Left colon (tissue), 2 donors: ENCODE results near the gene HPN. TPM values are rescaled to one million over a fixed set of nuclear protein-coding genes. Genes with fewer than 3 reads are reported as not detected.

Experiments used
- ATAC-seq: fragments of 200-7000 bp; cut with Tn5 transposase; one replicate; pipeline ENCODE4 v1.9.1; 2020; ENCODE audit warnings: mild to moderate bottlenecking, moderate library complexity
- DNase-seq, 2 donors: peaks; one replicate each; pipeline ENCODE4 v3.0.0-alpha.2; 2020
- intact Hi-C, 2 donors: fragments of 100-400 bp; cut with DNase I in 1 of 2; cut with micrococcal nuclease in 1 of 2; formaldehyde crosslinking; loops; one replicate each; pipeline versions ENCODE4 v1.11.2 to v1.14.0; 2022; cut with DNase I, micrococcal nuclease
- total RNA-seq, 2 donors: library from RNA; stranded (reverse); fragmentation: NEBNext Ultra II Directional; extraction: Animal tissue kit (Norgen Biotek cat#: 25700); gene quantifications; one replicate each; pipeline ENCODE4 v1.2.1, GENCODE V29; 2021
- donor health status: DM: no; HTN: no; CAD: no.
- donor health status: DM: yes; HTN: yes; CAD: no.

Gene HPN
- total RNA-seq, 2 donors from 2014 or later: 0.95 to 1.1 TPM

GRCh38 chr19:35052599-35053190, 11.2 kb downstream of the HPN start:
- DNase-seq: no peak
- intact Hi-C loops: no loop called here
- ATAC-seq: no peak

GRCh38 chr19:35053667-35054293, 12.3 kb downstream of the HPN start:
- ATAC-seq: no peak

DNA sequence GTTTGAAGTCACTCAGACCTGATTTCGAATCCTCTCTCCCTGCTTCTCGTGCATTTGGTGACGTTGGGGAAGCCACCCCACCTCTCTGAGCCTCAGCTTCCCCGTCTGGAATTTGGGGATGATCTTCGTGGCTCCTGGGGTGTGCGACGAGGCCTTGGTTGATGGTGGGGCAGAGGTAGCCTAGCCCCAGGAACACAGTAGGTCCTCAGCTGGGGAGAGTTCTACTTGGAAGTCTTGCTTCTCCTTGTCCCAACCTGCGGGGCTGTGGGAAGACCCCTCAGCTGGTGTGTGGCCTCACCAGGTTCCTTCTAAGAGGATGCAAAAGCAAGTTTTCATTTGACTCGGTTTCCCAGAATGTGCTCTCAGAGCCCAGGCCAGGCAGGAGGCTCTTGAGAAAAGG, 13.1 kb downstream of the HPN start:
- ATAC-seq (no peak), DNase-seq (no peak)
- intact Hi-C loops: no loop called here

More at GRCh38 chr19:35053667-35054293, 12.3 kb downstream of the HPN start:
- intact Hi-C loops: no loop called here
- DNase-seq: no peak

GRCh38 chr19:35055715-35056179, 14.2 kb downstream of the HPN start:
- ATAC-seq: peak; percentile 58
- intact Hi-C loops: no loop called here

DNA sequence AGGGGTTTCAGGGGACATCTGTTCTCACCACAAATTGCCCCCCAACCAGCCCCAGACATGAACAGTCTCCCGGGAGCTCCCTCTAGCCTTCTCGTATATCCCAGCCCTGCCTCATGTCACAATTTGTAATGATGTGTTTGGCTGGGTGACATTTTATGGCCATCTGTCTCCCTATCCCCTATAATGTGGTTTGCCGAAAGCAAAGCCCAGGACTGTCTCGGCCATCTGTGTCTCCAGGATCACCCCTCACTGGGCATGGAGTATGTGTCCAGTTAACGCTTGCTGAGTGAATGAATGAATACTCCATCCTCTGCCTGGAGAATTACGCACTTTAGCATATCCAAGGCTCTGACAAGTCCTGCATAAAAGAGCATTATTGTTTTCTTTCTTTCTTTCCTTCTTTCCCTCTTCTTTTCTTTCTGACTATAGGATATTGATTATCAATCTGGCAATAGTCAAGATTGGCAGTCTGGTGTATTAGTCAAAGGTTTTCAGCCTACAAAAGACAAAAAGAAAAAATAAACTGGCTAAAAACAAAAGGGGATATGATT, 15.1 kb downstream of the HPN start:
- intact Hi-C loops: no loop called here
- ATAC-seq (no peak), DNase-seq (no peak)

More at GRCh38 chr19:35055715-35056179, 14.2 kb downstream of the HPN start:
- DNase-seq: no peak

- no peak for ATAC-seq
- intact Hi-C loops: no loop called here
- no peak for DNase-seq
Observed at GRCh38 chr19:35058370-35058769, 16.8 kb downstream of the HPN start.

GRCh38 chr19:35059006-35059798, 17.7 kb downstream of the HPN start:
- ATAC-seq: no peak
- no peak for DNase-seq
- intact Hi-C loops: no loop called here

GRCh38 chr19:35059799-35060091, 18.2 kb downstream of the HPN start:
- ATAC-seq: no peak
- no peak for DNase-seq
- intact Hi-C loops: loop anchor here in 1 of 2 donors (10.0 kb wide), 1 partner anchor 85 kb away; the partner anchor contains the start of gene FXYD7

DNA sequence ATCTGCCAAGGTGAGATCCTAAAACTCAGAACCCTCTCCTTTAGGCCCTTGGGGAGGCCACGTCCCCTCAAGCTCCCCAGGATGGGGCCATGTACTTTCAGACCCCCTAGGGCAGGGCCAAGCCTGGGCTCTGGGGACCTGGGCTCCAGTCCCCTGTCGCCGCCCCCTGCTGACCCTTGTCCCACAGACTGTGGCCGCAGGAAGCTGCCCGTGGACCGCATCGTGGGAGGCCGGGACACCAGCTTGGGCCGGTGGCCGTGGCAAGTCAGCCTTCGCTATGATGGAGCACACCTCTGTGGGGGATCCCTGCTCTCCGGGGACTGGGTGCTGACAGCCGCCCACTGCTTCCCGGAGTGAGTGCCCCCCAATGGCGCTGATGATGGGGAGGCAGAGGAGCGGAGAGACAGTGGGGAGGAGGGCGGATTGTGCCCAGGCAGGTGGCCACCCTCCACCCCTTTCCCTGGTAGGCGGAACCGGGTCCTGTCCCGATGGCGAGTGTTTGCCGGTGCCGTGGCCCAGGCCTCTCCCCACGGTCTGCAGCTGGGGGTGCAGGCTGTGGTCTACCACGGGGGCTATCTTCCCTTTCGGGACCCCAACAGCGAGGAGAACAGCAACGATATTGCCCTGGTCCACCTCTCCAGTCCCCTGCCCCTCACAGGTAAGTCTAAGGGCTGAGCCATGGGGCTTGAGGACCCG, 18.8 kb downstream of the HPN start:
- ATAC-seq (no peak), DNase-seq (no peak)
- intact Hi-C loops: loop anchor here in 1 of 2 donors (10.0 kb wide), 1 partner anchor 84 kb away; the partner anchor contains the start of gene FXYD7

- intact Hi-C loops: loop anchor here in 1 of 2 donors (10.0 kb wide), 1 partner anchor 83 kb away; the partner anchor contains the start of gene FXYD7
- ATAC-seq (no peak), DNase-seq (no peak)
Observed at GRCh38 chr19:35061583-35062373, 20.3 kb downstream of the HPN start.

DNA sequence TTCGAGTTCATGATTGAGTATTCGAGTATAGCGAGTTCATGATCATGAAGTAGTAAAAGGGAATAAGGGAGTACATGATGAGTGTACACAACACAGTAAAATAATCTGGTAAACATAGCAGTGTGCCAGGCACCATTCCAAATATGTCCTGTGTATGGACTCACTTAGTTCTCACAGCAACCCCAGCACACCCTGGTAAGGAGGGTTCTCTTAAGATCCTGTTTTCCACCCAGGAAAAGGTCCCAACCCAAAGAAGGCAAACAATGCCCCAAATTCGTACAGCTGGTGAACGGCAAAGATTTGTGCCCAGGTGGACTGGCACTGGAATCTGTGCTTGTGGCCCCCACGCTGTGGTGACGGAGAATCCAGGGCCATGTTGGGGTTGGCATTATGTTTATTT, 21.4 kb downstream of the HPN start:
- intact Hi-C loops: loop anchor here in 1 of 2 donors (10.0 kb wide), 1 partner anchor 82 kb away; the partner anchor contains the start of gene FXYD7
- DNase-seq: no peak

DNA sequence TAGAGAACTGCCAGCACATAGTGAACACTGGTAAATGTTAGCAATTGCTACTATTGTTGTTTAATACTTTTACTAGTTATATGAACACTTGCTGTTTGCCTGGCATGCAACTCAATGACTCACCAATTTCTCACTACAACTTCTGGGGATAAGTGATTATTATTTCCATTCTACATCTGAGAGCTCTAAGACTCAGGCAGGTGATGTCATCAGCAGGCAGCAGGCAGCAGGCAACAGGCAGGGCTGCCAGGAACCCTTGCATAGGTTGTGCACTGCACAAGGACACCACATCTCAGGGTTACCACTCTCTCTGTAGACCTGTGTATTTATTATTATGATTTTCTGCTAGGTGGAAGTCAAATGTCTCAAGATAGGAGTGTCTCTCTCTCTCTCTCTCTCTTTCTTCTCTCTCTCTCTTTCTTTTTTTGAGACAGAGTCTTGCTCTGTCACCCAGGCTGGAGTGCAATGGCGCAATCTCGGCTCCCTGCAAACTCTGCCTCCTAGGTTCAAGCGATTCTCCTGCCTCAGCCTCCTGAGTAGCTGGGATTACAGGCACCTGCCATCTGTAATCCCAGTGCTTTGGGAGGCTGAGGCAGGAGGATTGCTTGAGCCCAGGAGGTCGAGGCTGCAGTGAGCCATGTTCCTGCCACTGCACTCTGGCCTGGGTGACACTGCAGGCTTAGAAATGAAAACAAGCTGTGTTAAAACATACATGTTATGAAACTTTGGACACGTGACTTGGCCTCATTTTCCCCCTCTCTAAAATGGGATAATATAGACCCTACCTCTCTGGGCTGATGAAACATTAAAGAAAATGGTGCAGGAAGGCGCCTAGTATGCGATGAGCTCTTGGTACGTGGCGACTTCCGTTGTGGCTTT, 22.7 kb downstream of the HPN start:
- intact Hi-C loops: loop anchor here in 1 of 2 donors (10.0 kb wide), 1 partner anchor 81 kb away; the partner anchor contains the start of gene FXYD7
- DNase-seq: no peak
- no peak for ATAC-seq

More for the DNA sequence above, 21.4 kb downstream of the HPN start:
- ATAC-seq: no peak

GRCh38 chr19:35065574-35065973, 24.1 kb downstream of the HPN start:
- no peak for ATAC-seq
- no peak for DNase-seq
- intact Hi-C loops: loop anchor here in 1 of 2 donors (10.0 kb wide), 1 partner anchor 79 kb away; the partner anchor contains the start of gene FXYD7

GRCh38 chr19:35066121-35066520, 24.6 kb downstream of the HPN start:
- intact Hi-C loops: loop anchor here in 1 of 2 donors (10.0 kb wide), 1 partner anchor 79 kb away; the partner anchor contains the start of gene FXYD7
- ATAC-seq (no peak), DNase-seq (no peak)

GRCh38 chr19:35066691-35067563, 25.4 kb downstream of the HPN start:
- intact Hi-C loops: loop anchor here in 1 of 2 donors (10.0 kb wide), 1 partner anchor 78 kb away; the partner anchor contains the start of gene FXYD7
- DNase-seq: peak; percentile 80 to 96
- peak; percentile 95 for ATAC-seq
